CD14-positive monocyte (primary cell): Measurements from ENCODE around the gene RETREG1. TPM values are rescaled to one million over a fixed set of nuclear protein-coding genes. Genes with fewer than 3 reads are reported as not detected.

ENCODE experiments used
- DNase-seq, 3 donors: peaks; one replicate each; pipeline ENCODE4 v3.0.0-alpha.2; 2011 to 2022
- H2AFZ ChIP-seq: 2 replicates; pipeline ENCODE4 v1.6.0; 2012; ENCODE audit warnings: mild to moderate bottlenecking, low read depth, low read length, inconsistent platforms; ENCODE audit not compliant: insufficient read depth, poor library complexity, severe bottlenecking
- H3K27ac ChIP-seq, 2 donors: 1 replicate in 1 of 2; 2 replicates in 1 of 2; pipeline ENCODE4 v1.5.1; 2012 to 2013; ENCODE audit warnings: low read length in 2 of 2, control low read depth in 1 of 2, inconsistent platforms in 1 of 2, low read depth in 1 of 2, mild to moderate bottlenecking in 1 of 2
- H3K27me3 ChIP-seq, 2 donors: one replicate each; pipeline versions ENCODE4 v1.6.0 to v1.6.1; 2011 to 2013; ENCODE audit warnings: low read length in 2 of 2; ENCODE audit not compliant: control insufficient read depth in 2 of 2, insufficient read depth in 2 of 2
- H3K36me3 ChIP-seq, 2 donors: replicated peaks in 1 of 2; 1 replicate in 1 of 2; 2 replicates in 1 of 2; pipeline versions ENCODE4 v1.5.1 to v1.6.1; 2012 to 2013; ENCODE audit warnings: low read length in 2 of 2, control low read depth in 1 of 2, inconsistent platforms in 1 of 2, mild to moderate bottlenecking in 1 of 2; ENCODE audit not compliant: insufficient read depth in 2 of 2, control insufficient read depth in 1 of 2
- H3K4me1 ChIP-seq, 2 donors: 1 replicate in 1 of 2; 2 replicates in 1 of 2; pipeline versions ENCODE4 v1.5.1 to v1.6.1; 2012 to 2013; ENCODE audit warnings: low read length in 2 of 2, control low read depth in 1 of 2, inconsistent platforms in 1 of 2, mild to moderate bottlenecking in 1 of 2, moderate library complexity in 1 of 2; ENCODE audit not compliant: insufficient read depth in 2 of 2, control insufficient read depth in 1 of 2
- H3K4me2 ChIP-seq: replicated peaks from 2 replicates; pipeline ENCODE3; 2012; ENCODE audit warnings: low read length, moderate library complexity, mild to moderate bottlenecking; ENCODE audit not compliant: poor library complexity, severe bottlenecking; ENCODE audit errors: extremely low read depth
- H3K4me3 ChIP-seq, 3 experiments: fragments of 200-600 bp in 1 of 3; sonication (generic) in 1 of 3; replicated peaks in 1 of 3; 1 replicate in 2 of 3; 2 replicates in 1 of 3; pipeline ENCODE4 v1.5.1; 2011 to 2013; ENCODE audit warnings: low read length in 3 of 3, mild to moderate bottlenecking in 3 of 3, control low read depth in 2 of 3, low read depth in 2 of 3, inconsistent platforms in 1 of 3, moderate library complexity in 1 of 3
- H3K79me2 ChIP-seq: 2 replicates; pipeline ENCODE4 v1.6.0; 2012; ENCODE audit warnings: mild to moderate bottlenecking, control low read depth, inconsistent platforms, low read length, moderate library complexity; ENCODE audit not compliant: insufficient read depth
- H3K9ac ChIP-seq: 2 replicates; pipeline ENCODE4 v1.6.0; 2017; ENCODE audit warnings: low read length, mild to moderate bottlenecking; ENCODE audit not compliant: insufficient read depth, poor library complexity, severe bottlenecking
- H3K9me3 ChIP-seq, 2 donors: replicated peaks in 1 of 2; 1 replicate in 1 of 2; 2 replicates in 1 of 2; pipeline versions ENCODE4 v1.5.1 to v1.6.1; 2012 to 2013; ENCODE audit warnings: low read length in 2 of 2, control low read depth in 1 of 2; ENCODE audit not compliant: control insufficient read depth in 1 of 2, insufficient read depth in 1 of 2
- H4K20me1 ChIP-seq: 2 replicates; pipeline ENCODE4 v1.6.0; 2012; ENCODE audit warnings: mild to moderate bottlenecking, low read length, control low read depth, moderate library complexity; ENCODE audit not compliant: insufficient read depth
- H3K27ac Mint-ChIP-seq, 7 donors: one replicate each; pipeline ENCODE4 v1.8.0; 2020; ENCODE audit warnings: mild to moderate bottlenecking in 7 of 7, mixed read lengths in 7 of 7, moderate library complexity in 6 of 7, inconsistent platforms in 2 of 7
- H3K27me3 Mint-ChIP-seq, 3 donors: one replicate each; pipeline ENCODE4 v1.8.0; 2021 to 2022; ENCODE audit warnings: low read depth in 3 of 3, mild to moderate bottlenecking in 3 of 3, mixed read lengths in 3 of 3, moderate library complexity in 3 of 3, inconsistent platforms in 1 of 3
- H3K36me3 Mint-ChIP-seq, 2 donors: one replicate each; pipeline ENCODE4 v1.8.0; 2020; ENCODE audit warnings: mixed read lengths in 2 of 2, inconsistent platforms in 1 of 2, mild to moderate bottlenecking in 1 of 2
- H3K4me1 Mint-ChIP-seq: one replicate; pipeline ENCODE4 v1.8.0; 2020; ENCODE audit warnings: mild to moderate bottlenecking, mixed read lengths
- H3K4me3 Mint-ChIP-seq, 2 donors: one replicate each; pipeline ENCODE4 v1.8.0; 2020; ENCODE audit warnings: mild to moderate bottlenecking in 2 of 2, mixed read lengths in 2 of 2, moderate library complexity in 1 of 2
- H3K9me3 Mint-ChIP-seq, 7 donors: one replicate each; pipeline ENCODE4 v1.8.0; 2020 to 2022; ENCODE audit warnings: mixed read lengths in 7 of 7, mild to moderate bottlenecking in 6 of 7, moderate library complexity in 6 of 7, inconsistent platforms in 2 of 7
- CTCF ChIP-seq: fragments of 200-600 bp; IDR thresholded peaks from one replicate; pipeline ENCODE4 v1.8.0; 2022; ENCODE audit warnings: antibody characterized with exemption, mild to moderate bottlenecking
- WGBS: methylation state at CpG from one replicate; pipeline ENCODE4 v1.1.5; 2013; ENCODE audit warnings: missing lambda C conversion rate; ENCODE audit not compliant: insufficient coverage; 5-methylcytosine and 5-hydroxymethylcytosine counted together
- intact Hi-C, 2 donors: fragments of 100-400 bp; cut with micrococcal nuclease; formaldehyde crosslinking; loops; one replicate each; pipeline versions ENCODE4 v1.15.0 to v1.15.1; 2023
- polyA plus RNA-seq, 3 donors: library from polyadenylated mRNA; depleted of rRNA in 1 of 3; unstranded in 2 of 3; stranded (reverse) in 1 of 3; fragments of 300-500 nt in 2 of 3; fragments of >200 nt in 1 of 3; fragmentation: Illumina TruSeq in 2 of 3; gene quantifications; 1 replicate in 2 of 3; 2 replicates in 1 of 3; pipeline ENCODE4 v1.2.3, GENCODE V29; 2012 to 2021

Gene RETREG1
- polyA plus RNA-seq, 3 donors: 3.5 to 6.4 (median 4.7) TPM

GRCh38 chr5:16538006-16538405, 78.8 kb downstream of the RETREG1 start:
- H3K4me2 ChIP-seq: no peak overlapping the region
- peaks cover 0 to 2% (median 2%) of the 10 kb centered on the region in 3 donors for H3K27me3 Mint-ChIP-seq
- H3K4me3 Mint-ChIP-seq: no peak overlapping the region
- H3K27ac ChIP-seq: no peak overlapping the region
- H3K36me3 Mint-ChIP-seq: no peaks in the 10 kb centered on the region
- no peak overlapping the region for H3K27ac Mint-ChIP-seq
- intact Hi-C loops: no loop called here
- H3K4me1 ChIP-seq: no peaks in the 10 kb centered on the region
- TF ChIP-seq CTCF: no peak
- peaks cover 0 to 10% of the 10 kb centered on the region in 2 donors for H3K9me3 ChIP-seq
- H3K27me3 ChIP-seq: no peaks in the 10 kb centered on the region
- no peaks in the 10 kb centered on the region for H3K79me2 ChIP-seq
- no peaks in the 10 kb centered on the region for H4K20me1 ChIP-seq
- peaks cover 1 to 13% (median 7%) of the 10 kb centered on the region in 7 donors for H3K9me3 Mint-ChIP-seq
- DNase-seq: no peak
- no peaks in the 10 kb centered on the region for H3K36me3 ChIP-seq
- no peak overlapping the region for H3K9ac ChIP-seq
- H3K4me1 Mint-ChIP-seq: no peaks in the 10 kb centered on the region
- 100% methylated on average over 1 of the region's 8 CpGs for WGBS
- no peak overlapping the region for H3K4me3 ChIP-seq
- H2AFZ ChIP-seq: no peak overlapping the region

- Histone ChIP-seq H3K9ac (no peak overlapping the region), H3K79me2 (no peaks in the 10 kb centered on the region), H2AFZ (no peak overlapping the region), H3K36me3 (no peaks in the 10 kb centered on the region), H3K27me3 (no peaks in the 10 kb centered on the region), H3K27ac (no peak overlapping the region), H3K4me1 (no peaks in the 10 kb centered on the region), H3K4me3 (no peak overlapping the region), H3K4me2 (no peak overlapping the region), H4K20me1 (no peaks in the 10 kb centered on the region), H3K9me3 (peaks cover 0 to 10% of the 10 kb centered on the region in 2 donors)
- Mint-ChIP-seq H3K9me3 (peaks cover 1 to 13% (median 7%) of the 10 kb centered on the region in 7 donors), H3K27ac (no peak overlapping the region), H3K4me3 (no peak overlapping the region), H3K27me3 (peaks cover 0 to 2% (median 2%) of the 10 kb centered on the region in 3 donors), H3K36me3 (no peaks in the 10 kb centered on the region), H3K4me1 (no peaks in the 10 kb centered on the region)
- WGBS: 84% methylated on average over 2 of the region's 4 CpGs
- DNase-seq: no peak
- no peak for TF ChIP-seq CTCF
- intact Hi-C loops: no loop called here
Measured at GRCh38 chr5:16536818-16537217, 80.0 kb downstream of the RETREG1 start.
